ENCODE measurements around the gene PHF11. TPM values are rescaled to one million over a fixed set of nuclear protein-coding genes. Genes with fewer than 3 reads are reported as not detected.
A peak's percentile ranks its signal among the peaks of the same experiment; 100 is the strongest.
"Not testable (repeated sequence)": the region's sequence is repeated elsewhere in the genome, so short reads cannot be mapped to it uniquely, and the experiment has no call there.

Gene PHF11
- total RNA-seq, 1 donor from 2014 or later: 17.6 TPM

DNA sequence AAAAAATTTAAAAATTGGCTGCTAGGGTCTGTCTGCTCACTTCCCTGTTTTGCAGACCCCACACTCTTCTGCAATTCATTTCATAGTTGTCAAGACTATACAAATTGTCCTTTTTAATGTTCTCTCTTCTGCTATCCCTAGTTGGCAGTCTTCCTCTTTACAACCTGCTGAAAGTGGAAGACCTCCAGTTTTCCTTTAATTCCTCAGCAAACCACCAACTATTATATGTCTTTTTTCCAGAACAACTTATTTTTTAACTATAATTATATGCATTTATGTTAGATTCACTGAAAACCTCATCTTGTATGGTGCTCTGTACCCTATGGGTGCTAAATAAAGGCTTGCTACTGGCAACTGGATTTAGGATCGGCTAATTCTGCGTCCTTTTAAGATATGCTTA is 1.1 kb upstream of the PHF11 start:
- ATAC-seq (ENCODE audit: poor library complexity): no peak
- intact Hi-C loops (cut with DNase I): no loop called here
- no peak for DNase-seq

DNA sequence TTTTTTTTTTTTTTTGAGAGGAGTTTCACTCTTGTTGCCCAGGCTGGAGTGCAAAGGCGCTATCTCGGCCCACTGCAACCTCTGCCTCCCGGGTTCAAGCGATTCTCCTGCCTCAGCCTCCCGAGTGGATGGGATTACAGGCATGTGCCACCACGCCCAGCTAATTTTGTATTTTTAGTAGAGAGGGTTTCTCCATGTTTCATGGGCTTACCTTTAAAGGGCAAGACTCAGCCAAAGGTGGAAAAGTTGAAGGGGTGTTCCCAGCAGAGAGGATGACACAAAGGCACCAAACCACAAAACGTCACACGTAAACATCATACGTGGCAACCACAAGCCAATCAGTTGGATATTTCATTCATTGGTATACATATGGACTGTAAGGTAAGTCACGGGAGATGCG is 1.1 kb downstream of the PHF11 start:
- DNase-seq; ATAC-seq (ENCODE audit: poor library complexity); intact Hi-C loops (cut with DNase I): not testable (repeated sequence)

DNA sequence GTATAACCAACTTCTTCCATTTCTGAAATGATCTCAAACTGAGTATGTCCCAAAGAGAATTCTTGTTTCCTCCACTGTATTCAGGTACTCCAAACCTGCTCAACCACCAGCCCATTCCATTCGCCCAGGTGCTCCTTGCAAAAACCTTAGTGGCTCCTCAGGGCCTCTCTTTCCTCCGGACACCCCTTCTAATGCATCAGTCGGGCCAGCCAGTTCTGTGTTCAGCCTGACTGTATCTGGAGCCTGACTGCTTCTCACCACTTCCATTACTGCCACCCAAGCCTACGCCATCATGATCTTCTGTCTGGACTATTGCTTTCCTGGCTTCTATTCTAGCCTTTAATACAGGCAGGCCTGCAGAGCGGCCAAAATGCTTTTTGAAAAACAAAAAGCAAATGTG is 1.5 kb downstream of the PHF11 start:
- DNase-seq (no peak), ATAC-seq (ENCODE audit: poor library complexity) (no peak)
- intact Hi-C loops (cut with DNase I): no loop called here

DNA sequence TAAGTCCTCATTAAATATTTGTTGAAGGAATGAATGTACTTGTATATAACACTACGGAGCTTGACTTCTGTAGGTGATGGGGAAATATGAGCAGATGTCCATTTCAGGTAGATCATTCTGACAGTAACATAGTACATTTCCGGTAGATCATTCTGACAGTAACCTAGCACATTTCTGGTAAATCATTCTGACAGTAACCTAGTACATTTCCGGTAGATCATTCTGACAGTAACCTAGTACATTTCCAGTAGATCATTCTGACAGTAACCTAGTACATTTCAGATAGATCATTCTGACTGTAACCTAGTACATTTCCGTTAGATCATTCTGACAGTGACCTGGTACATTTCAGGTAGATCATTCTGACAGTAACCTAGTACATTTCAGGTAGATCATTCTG is 2.5 kb downstream of the PHF11 start:
- DNase-seq (no peak), ATAC-seq (ENCODE audit: poor library complexity) (no peak)
- intact Hi-C loops (cut with DNase I): no loop called here

DNA sequence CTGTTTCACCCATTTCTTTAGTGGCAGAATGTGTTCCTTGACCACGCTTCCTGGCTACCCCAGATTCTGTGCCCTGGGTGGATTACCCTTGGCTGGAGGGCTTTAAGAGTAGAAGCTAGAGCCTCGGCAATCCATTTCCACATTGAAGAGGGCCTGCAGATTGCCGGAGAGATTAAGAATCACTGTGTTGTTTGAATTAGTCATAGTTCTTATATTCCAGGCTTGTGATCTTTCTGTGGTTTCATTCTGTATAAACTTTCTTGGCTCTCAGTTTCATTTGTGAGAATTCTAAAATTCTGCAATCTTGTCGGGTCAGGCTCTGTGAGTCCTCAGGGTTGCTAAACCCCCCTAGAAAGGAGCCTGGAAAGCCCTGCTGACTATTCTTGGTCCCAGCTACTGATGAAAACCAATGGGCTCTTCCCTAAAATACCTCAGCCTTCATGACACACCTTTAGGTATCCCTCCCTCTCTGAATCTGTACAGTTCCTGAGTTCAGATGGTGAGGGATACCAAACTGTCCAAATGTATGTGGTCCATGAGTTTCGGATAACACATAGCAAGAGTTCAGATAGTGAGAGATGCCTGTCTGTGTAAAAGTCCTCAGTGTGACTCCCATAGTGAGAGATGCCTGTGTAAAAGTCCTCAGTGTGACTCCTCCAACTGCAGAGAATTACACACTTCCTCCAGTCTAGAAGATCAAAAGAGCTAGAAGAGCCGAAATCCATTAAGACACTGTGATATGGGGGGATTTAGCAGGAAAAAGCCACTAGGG is 4.3 kb downstream of the PHF11 start:
- DNase-seq (no peak), ATAC-seq (ENCODE audit: poor library complexity) (no peak)
- intact Hi-C loops (cut with DNase I): no loop called here

DNA sequence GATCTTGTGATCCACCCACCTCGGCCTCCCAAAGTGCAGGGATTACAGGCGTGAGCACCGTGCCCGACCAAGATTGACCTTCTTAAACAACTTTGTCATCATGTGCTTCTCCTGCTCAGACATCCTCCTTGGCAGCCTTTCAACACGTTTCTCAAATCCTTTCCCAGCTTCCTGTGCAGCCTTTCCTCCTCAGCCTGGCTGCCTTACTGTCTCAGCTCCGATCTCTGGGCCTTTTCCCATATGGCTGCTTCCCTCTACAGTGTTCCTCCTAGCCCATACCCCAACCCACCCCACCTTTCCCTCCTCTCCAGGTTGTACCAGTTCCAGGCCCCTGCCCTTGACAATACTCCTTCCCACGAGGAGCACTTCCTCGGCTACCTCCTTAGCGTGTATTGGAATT is 7.2 kb downstream of the PHF11 start:
- DNase-seq: no peak
- intact Hi-C loops (cut with DNase I): no loop called here
- ATAC-seq (ENCODE audit: poor library complexity): peak; percentile 41

DNA sequence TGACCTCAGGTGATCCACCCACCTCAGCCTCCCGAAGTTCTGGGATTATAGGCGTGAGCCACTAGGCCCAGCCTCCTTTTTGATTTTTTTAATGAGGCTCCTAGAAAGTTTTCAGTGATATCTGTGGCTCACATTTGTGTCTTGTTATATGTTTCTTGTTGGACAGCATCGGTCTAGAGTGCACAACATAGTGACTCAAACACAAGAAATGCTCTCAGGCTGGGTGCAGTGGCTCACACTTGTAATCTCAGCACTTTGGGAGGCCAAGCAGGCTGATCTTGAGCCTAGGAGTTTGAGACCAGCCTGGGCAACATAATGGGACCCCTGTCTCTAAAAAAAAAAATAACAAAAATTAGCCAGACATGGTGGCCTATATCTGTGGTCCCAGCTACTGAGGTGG is 8.2 kb downstream of the PHF11 start:
- intact Hi-C loops (cut with DNase I): no loop called here
- ATAC-seq (ENCODE audit: poor library complexity): no peak
- no peak for DNase-seq

DNA sequence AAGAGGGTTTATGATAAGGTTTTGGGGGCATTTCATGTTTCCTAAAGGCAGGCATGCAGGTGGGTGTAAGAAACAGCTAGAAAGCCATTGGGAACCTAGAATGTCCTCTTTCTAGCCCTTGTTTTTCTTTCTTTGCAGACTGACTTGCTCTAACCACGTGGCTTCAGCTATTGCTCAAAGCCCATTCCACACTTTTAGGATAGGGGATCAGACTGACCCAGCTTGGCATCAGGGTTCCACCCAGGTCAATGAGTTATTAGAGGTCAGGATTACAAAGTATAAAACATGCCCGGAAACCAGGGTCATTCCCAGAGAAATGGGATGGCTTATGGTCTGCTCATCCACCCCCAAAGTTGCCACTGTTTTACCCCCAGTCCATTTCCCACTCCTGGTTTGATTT is 16.8 kb downstream of the PHF11 start:
- intact Hi-C loops (cut with DNase I): no loop called here
- no peak for ATAC-seq (ENCODE audit: poor library complexity)
- no peak for DNase-seq

DNA sequence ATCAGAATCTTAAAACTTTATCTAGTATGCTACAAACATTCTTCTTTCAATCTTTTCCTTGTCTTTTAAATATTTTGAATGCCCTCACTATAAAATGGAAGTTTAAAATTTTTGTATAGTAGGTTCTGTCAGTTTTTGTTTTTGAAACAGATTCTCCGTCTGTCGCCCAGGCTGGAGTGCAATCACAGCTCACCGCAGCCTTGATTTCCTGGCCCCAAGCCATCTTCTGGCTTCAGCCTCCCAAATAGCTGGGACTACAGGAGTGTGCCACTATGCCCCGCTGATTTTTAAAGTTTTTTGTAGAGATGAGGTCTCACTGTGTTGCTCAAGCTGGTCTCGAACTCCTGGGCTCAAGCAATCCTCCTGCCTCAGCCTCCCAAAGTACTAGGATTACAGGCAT is 20.7 kb downstream of the PHF11 start:
- ATAC-seq (ENCODE audit: poor library complexity) (peak; percentile 79), DNase-seq (no peak)
- intact Hi-C loops (cut with DNase I): no loop called here

DNA sequence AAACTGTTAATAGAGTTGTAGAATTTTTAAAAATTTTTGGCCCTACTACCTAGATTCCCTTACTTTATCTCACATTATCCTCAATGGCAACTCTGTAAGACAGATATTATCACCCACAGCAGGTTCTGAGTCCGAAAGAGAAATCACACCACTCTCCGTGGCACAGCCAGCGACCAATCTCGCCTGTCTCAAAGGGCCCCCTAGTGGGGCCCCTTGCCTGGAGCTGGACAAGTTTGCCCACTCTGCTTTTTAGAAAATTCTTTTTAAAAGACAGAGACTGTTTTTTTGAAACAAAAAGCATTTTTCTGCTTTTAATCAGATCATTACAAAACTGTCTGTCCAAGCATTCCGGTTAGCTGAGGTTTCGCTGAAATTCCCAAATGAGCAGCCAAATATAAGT is 21.7 kb downstream of the PHF11 start:
- no peak for DNase-seq
- intact Hi-C loops (cut with DNase I): no loop called here

DNA sequence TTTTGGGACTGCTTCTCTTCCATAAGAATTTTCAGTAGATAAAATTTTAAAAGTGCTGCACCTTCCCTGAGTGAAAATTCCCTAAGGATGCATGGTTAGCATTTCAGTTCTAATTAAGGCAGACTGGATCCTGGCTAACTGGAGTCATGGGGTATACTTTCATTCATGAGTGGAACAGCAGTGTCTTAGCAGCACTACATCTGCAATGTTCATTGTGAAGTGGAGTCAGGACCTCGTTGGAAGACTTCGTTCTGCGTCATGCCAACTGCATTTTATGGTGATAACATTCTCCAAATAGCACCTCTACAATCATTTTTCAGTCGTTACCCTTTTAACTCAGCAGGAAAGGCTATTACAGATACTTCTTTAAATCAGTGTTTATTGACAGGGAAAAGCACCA is 25.5 kb downstream of the PHF11 start:
- intact Hi-C loops (cut with DNase I): no loop called here
- DNase-seq: no peak
- peak; percentile 75 for ATAC-seq (ENCODE audit: poor library complexity)

More for the DNA sequence above, 21.7 kb downstream of the PHF11 start:
- peak; percentile 45 for ATAC-seq (ENCODE audit: poor library complexity)

DNA sequence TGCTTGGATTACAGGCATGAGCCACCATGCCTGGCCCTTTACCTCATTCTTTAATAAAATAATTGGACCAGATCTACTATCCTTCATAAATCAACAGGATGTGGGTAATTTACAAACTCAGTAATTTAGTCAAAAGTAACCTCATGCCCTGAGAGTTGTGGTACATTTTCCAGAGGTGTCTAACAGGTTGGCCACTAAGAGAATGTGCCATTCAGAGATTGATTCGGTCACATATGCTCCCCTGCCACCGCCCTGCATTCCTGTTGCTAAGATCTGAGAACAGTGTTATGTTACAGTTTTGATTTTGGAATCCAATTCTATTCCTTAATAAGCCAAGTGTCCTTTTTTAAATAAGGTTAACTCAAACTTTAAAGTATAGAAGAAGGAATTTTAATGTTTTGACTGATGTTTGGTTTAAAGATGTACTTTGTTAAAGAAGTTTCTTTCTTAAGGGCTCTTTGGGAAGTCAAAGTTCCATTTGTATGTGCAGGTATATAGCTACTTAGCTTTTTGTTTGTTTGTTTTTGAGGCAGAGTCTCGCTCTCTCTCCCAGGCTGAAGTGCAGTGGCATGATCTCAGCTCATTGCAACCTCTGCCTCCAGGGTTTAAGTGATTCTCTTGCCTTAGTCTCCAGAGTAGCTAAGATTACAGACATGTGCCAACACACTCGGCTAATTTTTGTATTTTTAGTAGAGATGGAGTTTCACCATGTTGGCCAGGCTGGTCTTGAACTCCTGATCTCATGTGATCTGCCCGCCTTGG is 29.2 kb downstream of the PHF11 start:
- intact Hi-C loops (cut with DNase I): no loop called here
- DNase-seq: no peak
- no peak for ATAC-seq (ENCODE audit: poor library complexity)

DNA sequence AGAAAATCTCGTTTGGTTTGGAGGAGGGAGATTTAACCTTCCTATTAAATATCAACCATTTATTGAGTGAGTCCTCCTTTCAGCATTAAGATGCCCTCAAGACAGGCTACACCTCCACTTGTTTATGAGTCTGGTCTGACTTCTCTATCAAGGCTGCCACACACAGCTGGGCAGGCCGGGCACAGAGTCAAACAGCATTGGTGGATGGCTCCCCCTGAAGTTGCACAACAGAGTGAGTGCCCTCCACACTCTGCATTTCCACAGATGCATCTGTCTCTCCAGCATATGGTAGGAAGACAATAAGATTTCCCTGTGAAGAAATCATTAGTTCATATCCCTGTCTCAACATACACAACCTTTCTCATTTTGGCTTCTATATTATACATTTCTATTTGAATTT is 31.4 kb downstream of the PHF11 start:
- DNase-seq (peak; percentile 62), ATAC-seq (ENCODE audit: poor library complexity) (peak; percentile 66)
- intact Hi-C loops (cut with DNase I): no loop called here

DNA sequence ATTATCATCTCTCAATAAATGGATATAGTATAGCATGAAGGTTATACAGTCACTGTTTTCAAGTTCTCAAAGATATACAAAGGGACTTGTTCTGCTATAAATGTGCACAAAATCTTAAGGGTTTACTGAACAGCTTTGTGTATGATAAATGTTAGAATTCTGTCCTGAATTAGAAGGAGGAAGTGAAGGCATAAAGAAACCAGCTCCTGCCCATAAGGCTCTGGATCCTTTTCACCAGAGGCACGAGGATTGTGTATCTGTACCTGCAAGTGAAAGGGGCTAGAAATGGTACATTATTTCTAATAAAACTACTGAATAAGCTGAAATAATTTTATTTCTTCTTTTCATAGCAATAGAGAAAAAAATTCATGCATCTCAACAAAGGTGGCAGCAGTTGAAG is 32.4 kb downstream of the PHF11 start:
- no peak for ATAC-seq (ENCODE audit: poor library complexity)
- intact Hi-C loops (cut with DNase I): no loop called here
- no peak for DNase-seq

DNA sequence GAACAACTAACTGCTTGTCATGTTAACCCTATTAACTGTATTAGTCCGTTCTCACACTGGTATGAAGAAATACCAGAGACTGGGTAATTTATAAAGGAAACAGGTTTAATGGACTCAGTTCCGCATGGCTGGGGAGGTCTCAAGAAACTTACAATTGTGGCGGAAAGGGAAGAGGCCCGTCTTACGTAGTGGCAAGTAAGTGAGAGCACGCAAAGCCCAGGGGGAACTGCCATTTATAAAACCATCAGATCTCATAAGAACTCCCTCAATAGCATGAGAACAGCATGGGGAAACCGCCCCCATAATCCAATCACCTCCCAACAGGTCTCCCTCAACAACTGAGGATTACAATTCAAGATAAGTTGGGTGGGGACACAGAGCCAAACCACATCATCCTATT is 34.7 kb downstream of the PHF11 start:
- intact Hi-C loops (cut with DNase I): no loop called here
- DNase-seq: no peak
- no peak for ATAC-seq (ENCODE audit: poor library complexity)

DNA sequence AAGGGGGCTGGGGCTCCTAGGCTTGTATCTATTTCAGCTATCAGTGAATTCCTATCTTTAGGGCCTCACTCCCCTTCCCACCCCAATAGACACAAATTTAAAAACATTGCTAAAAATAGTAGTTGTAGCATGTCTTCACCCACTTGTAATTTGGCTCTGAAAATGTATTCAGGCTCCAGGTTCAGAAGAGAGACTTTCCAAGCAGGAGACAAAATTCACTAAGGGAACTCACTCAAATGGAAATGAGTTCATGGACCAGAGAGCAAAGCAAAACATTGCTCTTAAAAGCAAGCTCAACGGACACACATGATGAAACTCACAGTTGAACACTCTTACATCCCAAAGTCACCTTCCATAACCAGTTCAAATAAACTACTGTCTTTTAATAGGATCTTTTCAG is 36.8 kb downstream of the PHF11 start:
- DNase-seq (no peak), ATAC-seq (ENCODE audit: poor library complexity) (peak; percentile 67)
- intact Hi-C loops (cut with DNase I): no loop called here

DNA sequence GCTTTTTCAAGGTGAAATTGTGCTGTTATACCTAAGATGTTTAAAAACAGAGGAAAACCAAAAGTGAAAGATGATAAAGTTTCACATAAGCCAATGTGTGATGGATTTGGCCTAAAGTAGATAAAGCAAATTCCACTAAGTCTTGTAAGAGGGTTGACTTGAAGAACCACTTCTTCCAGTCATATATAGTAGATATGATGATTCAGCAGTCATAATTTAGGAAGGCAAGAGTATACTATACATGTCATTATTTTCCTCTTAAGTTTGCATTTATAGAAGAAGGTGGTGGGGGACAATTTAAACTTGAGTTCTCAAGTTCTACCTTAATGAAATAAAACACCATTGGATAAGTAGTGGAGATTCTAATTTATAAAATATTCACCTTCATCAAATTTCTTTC is 37.3 kb downstream of the PHF11 start:
- intact Hi-C loops (cut with DNase I): no loop called here
- ATAC-seq (ENCODE audit: poor library complexity) (no peak), DNase-seq (no peak)

DNA sequence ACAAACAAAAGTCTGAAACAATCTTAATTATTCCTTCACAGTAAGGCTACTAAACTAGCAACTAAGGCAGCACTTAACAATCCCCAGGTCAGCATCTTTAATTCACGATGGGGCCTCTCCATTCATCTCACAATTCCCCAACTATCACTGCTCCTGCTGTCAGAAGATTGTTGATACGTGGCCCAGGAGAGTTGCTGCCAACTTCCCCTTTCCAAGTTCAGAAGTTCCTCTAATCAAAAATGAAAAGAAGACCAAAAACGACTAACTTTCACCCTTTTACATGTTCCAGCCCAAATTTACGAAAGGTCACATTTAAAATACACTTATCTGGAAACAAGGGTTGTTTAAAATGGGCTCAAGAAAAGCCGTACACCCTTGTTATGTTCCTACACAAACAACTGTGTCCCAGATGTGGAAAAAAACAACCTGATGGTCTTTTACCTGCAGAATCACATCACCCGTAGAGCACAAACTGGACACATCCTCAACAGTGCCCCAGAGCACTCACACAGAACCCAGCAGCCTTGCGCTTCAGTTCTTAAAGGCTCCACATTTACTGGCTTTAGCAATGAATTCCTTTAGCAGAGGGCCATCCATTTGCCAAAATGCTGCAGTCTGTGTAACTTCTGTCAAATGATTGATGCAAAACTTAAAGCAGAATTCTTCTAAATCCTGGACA is 38.0 kb downstream of the PHF11 start:
- intact Hi-C loops (cut with DNase I): no loop called here
- DNase-seq (no peak), ATAC-seq (ENCODE audit: poor library complexity) (no peak)

DNA sequence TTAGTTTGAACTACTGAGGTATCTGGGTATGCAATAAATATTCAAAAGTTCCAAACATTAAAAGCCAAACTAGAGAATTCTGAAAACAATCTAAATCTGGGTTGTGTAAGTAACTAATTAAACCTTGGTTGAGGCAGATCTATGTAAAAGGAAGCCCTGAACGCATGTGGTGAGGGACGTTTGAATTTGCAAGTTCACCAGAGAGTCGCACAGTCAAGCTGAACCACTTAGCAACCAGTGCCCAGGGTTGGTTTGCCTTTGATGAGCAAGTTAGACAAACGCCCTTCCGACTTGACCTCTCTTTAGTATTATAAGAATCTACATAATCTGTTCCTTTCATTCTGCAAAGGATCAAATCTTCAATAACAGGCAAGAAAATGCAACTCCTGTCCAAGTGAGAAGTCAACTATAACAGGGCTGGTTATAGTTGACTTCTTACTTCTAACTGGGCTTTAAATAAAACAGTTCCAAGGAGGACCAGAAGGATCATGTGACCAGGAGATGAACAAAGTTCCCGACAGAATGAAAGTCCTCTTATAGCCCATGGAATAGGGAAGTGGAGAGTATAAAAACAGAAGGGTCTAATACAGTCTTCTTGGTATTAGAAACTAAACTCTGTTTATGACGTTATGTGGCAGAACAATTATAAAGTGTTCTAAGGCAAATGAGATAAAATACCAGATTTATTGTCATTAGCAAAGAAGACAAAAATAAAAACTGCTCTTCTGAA is 40.6 kb downstream of the PHF11 start:
- ATAC-seq (ENCODE audit: poor library complexity) (no peak), DNase-seq (no peak)
- intact Hi-C loops (cut with DNase I): no loop called here

Measured in Right ventricle myocardium superior (tissue), 1 donor.